ENCODE measurements around the gene PLEKHF1.

The PLEKHF1 gene

DNA sequence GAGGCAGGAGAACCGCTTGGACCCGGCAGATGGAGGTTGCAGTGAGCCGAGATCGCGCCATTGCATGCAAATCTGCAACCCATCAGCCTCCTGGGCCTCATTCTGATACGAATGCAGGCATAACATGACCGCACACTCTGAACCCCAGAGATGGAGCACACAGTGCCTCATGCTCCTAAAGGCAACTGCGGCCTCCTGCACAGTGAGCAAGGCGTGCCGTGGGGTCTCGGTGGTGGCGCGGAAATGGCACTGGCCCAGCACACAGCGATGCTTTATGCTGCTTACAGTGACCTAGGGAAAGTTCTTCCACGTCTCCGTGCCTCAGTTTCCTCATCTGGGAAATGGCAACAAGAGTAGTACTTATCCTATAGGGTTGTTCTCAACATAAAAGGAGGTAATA is 51.8 kb downstream of the PLEKHF1 start:
- DNase-seq (ENCODE audit: low read depth), result no peak
- TF ChIP-seq, protein P1, sequence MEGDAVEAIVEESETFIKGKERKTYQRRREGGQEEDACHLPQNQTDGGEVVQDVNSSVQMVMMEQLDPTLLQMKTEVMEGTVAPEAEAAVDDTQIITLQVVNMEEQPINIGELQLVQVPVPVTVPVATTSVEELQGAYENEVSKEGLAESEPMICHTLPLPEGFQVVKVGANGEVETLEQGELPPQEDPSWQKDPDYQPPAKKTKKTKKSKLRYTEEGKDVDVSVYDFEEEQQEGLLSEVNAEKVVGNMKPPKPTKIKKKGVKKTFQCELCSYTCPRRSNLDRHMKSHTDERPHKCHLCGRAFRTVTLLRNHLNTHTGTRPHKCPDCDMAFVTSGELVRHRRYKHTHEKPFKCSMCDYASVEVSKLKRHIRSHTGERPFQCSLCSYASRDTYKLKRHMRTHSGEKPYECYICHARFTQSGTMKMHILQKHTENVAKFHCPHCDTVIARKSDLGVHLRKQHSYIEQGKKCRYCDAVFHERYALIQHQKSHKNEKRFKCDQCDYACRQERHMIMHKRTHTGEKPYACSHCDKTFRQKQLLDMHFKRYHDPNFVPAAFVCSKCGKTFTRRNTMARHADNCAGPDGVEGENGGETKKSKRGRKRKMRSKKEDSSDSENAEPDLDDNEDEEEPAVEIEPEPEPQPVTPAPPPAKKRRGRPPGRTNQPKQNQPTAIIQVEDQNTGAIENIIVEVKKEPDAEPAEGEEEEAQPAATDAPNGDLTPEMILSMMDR (IDR thresholded peaks at IDR 0.05; ENCODE audit: control insufficient read depth, insufficient read depth, low read depth, low read length, missing control alignments), result no peak
- H3K4me3 ChIP-seq (ENCODE audit: control insufficient read depth, low read depth, low read length), result no peak overlapping the region

DNA sequence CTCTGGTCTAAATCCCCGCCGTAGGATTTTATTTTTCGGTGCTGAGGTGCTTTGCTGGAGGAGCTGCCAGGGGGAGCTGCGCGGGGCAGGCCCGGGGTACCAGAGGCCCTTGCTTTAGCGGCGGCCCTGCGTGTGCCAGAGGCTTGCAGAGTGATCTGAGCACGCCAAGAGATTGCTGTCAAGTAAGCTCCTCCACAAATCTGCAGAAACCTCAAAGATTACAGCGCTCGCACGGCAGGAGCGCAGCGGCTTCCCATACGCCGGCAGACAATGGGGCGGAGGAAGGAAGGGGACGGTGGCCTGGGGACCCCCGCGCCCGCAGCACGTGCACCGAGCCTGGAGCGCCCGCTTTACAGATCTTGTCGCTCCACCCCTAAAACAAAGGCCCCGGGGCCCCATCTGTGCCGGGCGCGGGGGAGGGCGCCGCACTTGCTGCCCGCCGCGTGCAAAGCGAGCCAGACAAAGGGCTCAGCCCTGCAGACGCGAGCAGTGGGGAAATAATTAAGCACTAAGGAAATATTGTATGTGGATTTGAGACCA is 58.9 kb downstream of the PLEKHF1 start:
- no peak for DNase-seq (ENCODE audit: low read depth)
- H3K4me3 ChIP-seq (ENCODE audit: control insufficient read depth, low read depth, low read length), result peak overlapping the region; percentile 26
- TF ChIP-seq, protein P1 (IDR thresholded peaks at IDR 0.05; ENCODE audit: control insufficient read depth, insufficient read depth, low read depth, low read length, missing control alignments), result no peak

DNA sequence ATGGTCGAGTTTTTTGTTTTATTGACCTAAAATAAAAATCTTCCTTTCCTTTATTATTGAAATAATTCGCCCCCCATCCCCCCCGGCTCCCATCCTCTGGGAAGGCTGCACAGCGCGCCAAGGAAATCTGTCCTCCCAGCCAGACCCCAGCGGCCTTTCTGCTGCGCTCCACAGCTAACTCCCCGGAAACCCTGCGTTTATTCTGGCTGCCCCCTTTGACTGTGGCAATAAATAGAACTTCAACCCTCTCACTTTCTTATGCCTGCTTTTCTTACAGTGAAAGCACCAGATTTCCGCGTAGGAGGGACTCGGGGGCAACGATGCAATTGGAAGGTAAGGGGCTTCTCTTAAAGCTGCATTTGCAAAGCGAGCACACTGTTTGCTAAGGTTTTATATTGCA is 59.5 kb downstream of the PLEKHF1 start:
- TF ChIP-seq, protein P1 (IDR thresholded peaks at IDR 0.05; ENCODE audit: control insufficient read depth, insufficient read depth, low read depth, low read length, missing control alignments), result no peak
- DNase-seq (ENCODE audit: low read depth), result no peak
- no peak overlapping the region for H3K4me3 ChIP-seq (ENCODE audit: control insufficient read depth, low read depth, low read length)

All from AG09309 (cell line).